Stimulated activated CD8-positive, alpha-beta memory T cell treated with anti-CD3 and anti-CD28 coated beads, Interleukin-2, amount 100 ng/mL, for 1 hour (primary cell): ENCODE data around the gene SAPCD2.
"Not testable (repeated sequence)": the region's sequence is repeated elsewhere in the genome, so short reads cannot be mapped to it uniquely, and the experiment has no call there.

ENCODE experiments used
- DNase-seq, 2 donors: peaks; one replicate each; pipeline ENCODE4 v3.0.0-alpha.2; 2020; ENCODE audit warnings: low read depth in 2 of 2

Gene SAPCD2

GRCh38 chr9:137070201-137070905 lies at the start of gene SAPCD2:
Gene SAPCD2 (minus strand): TSS chr9:137070557. CDS start chr9:137070460, 97 bp downstream.
- peak; percentile 67 to 69 for DNase-seq

GRCh38 chr9:137118092-137118603 lies 47.8 kb upstream of the SAPCD2 start:
- DNase-seq = not testable (repeated sequence)

GRCh38 chr9:137117269-137117731 lies 46.9 kb upstream of the SAPCD2 start:
- no peak for DNase-seq

GRCh38 chr9:137116728-137117127 lies 46.4 kb upstream of the SAPCD2 start:
- DNase-seq = no peak

- DNase-seq = no peak
Measured at GRCh38 chr9:137116027-137116507, 45.7 kb upstream of the SAPCD2 start.

- DNase-seq = no peak
Measured at GRCh38 chr9:137115394-137116026, 45.2 kb upstream of the SAPCD2 start.

- DNase-seq = peak; percentile 58 to 60
Measured at GRCh38 chr9:137114613-137115393, 44.4 kb upstream of the SAPCD2 start, which contains the start of gene DPP7. Gene DPP7 (minus strand): TSS chr9:137114733. CDS start chr9:137114713, 20 bp downstream.

GRCh38 chr9:137114220-137114612 lies 43.9 kb upstream of the SAPCD2 start:
- DNase-seq = no peak

GRCh38 chr9:137113385-137114159 lies 43.2 kb upstream of the SAPCD2 start:
- DNase-seq = no peak

- DNase-seq = no peak
Measured at GRCh38 chr9:137112564-137113384, 42.4 kb upstream of the SAPCD2 start.

GRCh38 chr9:137111788-137112563 lies 41.6 kb upstream of the SAPCD2 start:
- DNase-seq = no peak

GRCh38 chr9:137110911-137111787 lies 40.8 kb upstream of the SAPCD2 start:
- no peak for DNase-seq

- no peak for DNase-seq
Measured at GRCh38 chr9:137110147-137110910, 40.0 kb upstream of the SAPCD2 start.

- DNase-seq = no peak
Measured at GRCh38 chr9:137109250-137110146, 39.1 kb upstream of the SAPCD2 start.

- DNase-seq = no peak
Measured at GRCh38 chr9:137108608-137109249, 38.4 kb upstream of the SAPCD2 start.

- no peak for DNase-seq
Measured at GRCh38 chr9:137107982-137108381, 37.6 kb upstream of the SAPCD2 start.
